Measurements from ENCODE around the gene ADAMTS18. TPM values are rescaled to one million over a fixed set of nuclear protein-coding genes. Genes with fewer than 3 reads are reported as not detected.

ADAMTS18 gene
- total RNA-seq, 2 experiments from 2014 or later = not detected

- H2AFZ ChIP-seq (ENCODE audit: low read length) = no peak overlapping the region
- H3K4me3 ChIP-seq (ENCODE audit: low read depth, low read length, poor library complexity, severe bottlenecking) = no peak overlapping the region
- no TSS peak for BruUV-seq (replicated peaks)
- TF ChIP-seq CTCF (conservative IDR thresholded peaks at IDR 0.05; ENCODE audit: low read length) (no peak), EZH2phosphoT487 (IDR thresholded peaks at IDR 0.05; ENCODE audit: borderline replicate concordance, low read depth, low read length) (no peak)
- intact Hi-C loops (cut with micrococcal nuclease; ENCODE audit: unreplicated experiment) = no loop called here
- no peaks in the 10 kb centered on the region for H4K20me1 ChIP-seq (ENCODE audit: insufficient read depth, low read length)
- ChIA-PET CTCF (ENCODE audit: unreplicated experiment) (no interaction called here), POLR2A (interaction anchor here (0.6 kb wide), 2 partner anchors 434 to 839 kb away, joined by 4 to 6 read pairs; no protein-coding TSS in a partner anchor)
- no peaks in the 10 kb centered on the region for H3K4me1 ChIP-seq (ENCODE audit: insufficient read depth, low read length, poor library complexity, severe bottlenecking)
- H3K79me2 ChIP-seq (ENCODE audit: insufficient read depth, low read depth, low read length) = no peaks in the 10 kb centered on the region
- no peak overlapping the region for H3K27ac ChIP-seq (ENCODE audit: low read depth, low read length, poor library complexity, severe bottlenecking)
- no peaks in the 10 kb centered on the region for H3K9me2 ChIP-seq (ENCODE audit: insufficient read depth, low read length)
- H3K9me3 ChIP-seq (ENCODE audit: low read length) = no peaks in the 10 kb centered on the region
- no peak overlapping the region for H3K4me2 ChIP-seq (ENCODE audit: low read length)
- DNase-seq (ENCODE audit: low spot score) = no peak
- no peaks in the 10 kb centered on the region for H3K36me3 ChIP-seq (ENCODE audit: insufficient read depth, low read length)
Observed at GRCh38 chr16:77403732-77404131, 31.1 kb downstream of the ADAMTS18 start.

GRCh38 chr16:77402672-77403071, 32.2 kb downstream of the ADAMTS18 start:
- H4K20me1 ChIP-seq (ENCODE audit: insufficient read depth, low read length) = no peaks in the 10 kb centered on the region
- H3K79me2 ChIP-seq (ENCODE audit: insufficient read depth, low read depth, low read length) = no peaks in the 10 kb centered on the region
- H2AFZ ChIP-seq (ENCODE audit: low read length) = no peak overlapping the region
- H3K4me1 ChIP-seq (ENCODE audit: insufficient read depth, low read length, poor library complexity, severe bottlenecking) = no peaks in the 10 kb centered on the region
- H3K4me2 ChIP-seq (ENCODE audit: low read length) = no peak overlapping the region
- DNase-seq (ENCODE audit: low spot score) = no peak
- BruUV-seq (replicated peaks) = no TSS peak
- intact Hi-C loops (cut with micrococcal nuclease; ENCODE audit: unreplicated experiment) = no loop called here
- ChIA-PET CTCF (ENCODE audit: unreplicated experiment) (no interaction called here), POLR2A (no interaction called here)
- no peak overlapping the region for H3K4me3 ChIP-seq (ENCODE audit: low read depth, low read length, poor library complexity, severe bottlenecking)
- no peak overlapping the region for H3K27ac ChIP-seq (ENCODE audit: low read depth, low read length, poor library complexity, severe bottlenecking)
- no peaks in the 10 kb centered on the region for H3K9me3 ChIP-seq (ENCODE audit: low read length)
- H3K36me3 ChIP-seq (ENCODE audit: insufficient read depth, low read length) = no peaks in the 10 kb centered on the region
- TF ChIP-seq CTCF (conservative IDR thresholded peaks at IDR 0.05; ENCODE audit: low read length) (no peak), EZH2phosphoT487 (IDR thresholded peaks at IDR 0.05; ENCODE audit: borderline replicate concordance, low read depth, low read length) (no peak)
- no peaks in the 10 kb centered on the region for H3K9me2 ChIP-seq (ENCODE audit: insufficient read depth, low read length)

- intact Hi-C loops (cut with micrococcal nuclease; ENCODE audit: unreplicated experiment) = no loop called here
- BruUV-seq (replicated peaks) = no TSS peak
- CTCF ChIA-PET (ENCODE audit: unreplicated experiment) = no interaction called here
- Histone ChIP-seq H3K4me2 (ENCODE audit: low read length) (no peak overlapping the region), H3K4me3 (ENCODE audit: low read depth, low read length, poor library complexity, severe bottlenecking) (no peak overlapping the region), H3K36me3 (ENCODE audit: insufficient read depth, low read length) (no peaks in the 10 kb centered on the region), H3K9me2 (ENCODE audit: insufficient read depth, low read length) (no peaks in the 10 kb centered on the region), H3K9me3 (ENCODE audit: low read length) (no peaks in the 10 kb centered on the region), H3K4me1 (ENCODE audit: insufficient read depth, low read length, poor library complexity, severe bottlenecking) (no peaks in the 10 kb centered on the region), H2AFZ (ENCODE audit: low read length) (no peak overlapping the region), H4K20me1 (ENCODE audit: insufficient read depth, low read length) (no peaks in the 10 kb centered on the region), H3K27ac (ENCODE audit: low read depth, low read length, poor library complexity, severe bottlenecking) (no peak overlapping the region), H3K79me2 (ENCODE audit: insufficient read depth, low read depth, low read length) (no peaks in the 10 kb centered on the region)
- TF ChIP-seq EZH2phosphoT487 (IDR thresholded peaks at IDR 0.05; ENCODE audit: borderline replicate concordance, low read depth, low read length) (no peak), CTCF (conservative IDR thresholded peaks at IDR 0.05; ENCODE audit: low read length) (no peak)
- no peak for DNase-seq (ENCODE audit: low spot score)
- POLR2A ChIA-PET = no interaction called here
Observed at GRCh38 chr16:77402118-77402517, 32.7 kb downstream of the ADAMTS18 start.

Data from OCI-LY7 (cell line).